ENCODE results near the gene QPRT.

DNA sequence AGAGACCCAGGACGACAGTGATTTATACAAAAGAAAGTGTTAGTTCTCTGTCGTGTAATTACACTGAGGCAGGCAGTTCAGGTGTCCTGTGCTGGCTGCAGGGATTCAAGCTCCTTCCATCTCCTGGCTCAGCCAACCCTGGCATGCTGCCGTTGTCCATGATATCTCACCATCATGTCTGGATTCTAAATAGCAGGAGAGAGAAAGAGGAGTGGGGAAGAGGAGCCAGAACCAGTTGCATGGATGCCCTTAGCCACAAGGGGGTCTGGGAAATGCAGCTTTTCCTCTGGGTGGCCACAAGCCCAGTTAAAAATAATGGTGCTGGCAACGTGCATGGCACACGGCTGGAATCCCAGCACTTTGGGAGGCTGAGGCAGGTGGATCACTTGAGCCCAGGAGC lies 57.1 kb downstream of the QPRT start:
- TF ChIP-seq, protein P1, sequence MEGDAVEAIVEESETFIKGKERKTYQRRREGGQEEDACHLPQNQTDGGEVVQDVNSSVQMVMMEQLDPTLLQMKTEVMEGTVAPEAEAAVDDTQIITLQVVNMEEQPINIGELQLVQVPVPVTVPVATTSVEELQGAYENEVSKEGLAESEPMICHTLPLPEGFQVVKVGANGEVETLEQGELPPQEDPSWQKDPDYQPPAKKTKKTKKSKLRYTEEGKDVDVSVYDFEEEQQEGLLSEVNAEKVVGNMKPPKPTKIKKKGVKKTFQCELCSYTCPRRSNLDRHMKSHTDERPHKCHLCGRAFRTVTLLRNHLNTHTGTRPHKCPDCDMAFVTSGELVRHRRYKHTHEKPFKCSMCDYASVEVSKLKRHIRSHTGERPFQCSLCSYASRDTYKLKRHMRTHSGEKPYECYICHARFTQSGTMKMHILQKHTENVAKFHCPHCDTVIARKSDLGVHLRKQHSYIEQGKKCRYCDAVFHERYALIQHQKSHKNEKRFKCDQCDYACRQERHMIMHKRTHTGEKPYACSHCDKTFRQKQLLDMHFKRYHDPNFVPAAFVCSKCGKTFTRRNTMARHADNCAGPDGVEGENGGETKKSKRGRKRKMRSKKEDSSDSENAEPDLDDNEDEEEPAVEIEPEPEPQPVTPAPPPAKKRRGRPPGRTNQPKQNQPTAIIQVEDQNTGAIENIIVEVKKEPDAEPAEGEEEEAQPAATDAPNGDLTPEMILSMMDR (IDR thresholded peaks at IDR 0.05; ENCODE audit: low read depth, low read length): no peak
- TF ChIP-seq POLR2A (IDR thresholded peaks at IDR 0.05; ENCODE audit: extremely low read depth, insufficient read length): no peak
- TF ChIP-seq, protein P2, sequence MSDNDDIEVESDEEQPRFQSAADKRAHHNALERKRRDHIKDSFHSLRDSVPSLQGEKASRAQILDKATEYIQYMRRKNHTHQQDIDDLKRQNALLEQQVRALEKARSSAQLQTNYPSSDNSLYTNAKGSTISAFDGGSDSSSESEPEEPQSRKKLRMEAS (IDR thresholded peaks at IDR 0.05; ENCODE audit: low read depth, low read length): no peak
- TF ChIP-seq MYC (IDR thresholded peaks at IDR 0.05; ENCODE audit: low read depth, low read length): no peak

All from NB4 (cell line).